Activated CD4-positive, alpha-beta T cell treated with anti-CD3 and anti-CD28 coated beads, Interleukin-2, amount 50 U/mL, for 48 hours (primary cell): ENCODE data around the gene SLC35F5.
"Not testable (repeated sequence)": the region's sequence is repeated elsewhere in the genome, so short reads cannot be mapped to it uniquely, and the experiment has no call there.

Experiments
- DNase-seq, 2 experiments: peaks; one replicate each; pipeline ENCODE4 v3.0.0-alpha.2; 2020

The SLC35F5 gene, protein sequence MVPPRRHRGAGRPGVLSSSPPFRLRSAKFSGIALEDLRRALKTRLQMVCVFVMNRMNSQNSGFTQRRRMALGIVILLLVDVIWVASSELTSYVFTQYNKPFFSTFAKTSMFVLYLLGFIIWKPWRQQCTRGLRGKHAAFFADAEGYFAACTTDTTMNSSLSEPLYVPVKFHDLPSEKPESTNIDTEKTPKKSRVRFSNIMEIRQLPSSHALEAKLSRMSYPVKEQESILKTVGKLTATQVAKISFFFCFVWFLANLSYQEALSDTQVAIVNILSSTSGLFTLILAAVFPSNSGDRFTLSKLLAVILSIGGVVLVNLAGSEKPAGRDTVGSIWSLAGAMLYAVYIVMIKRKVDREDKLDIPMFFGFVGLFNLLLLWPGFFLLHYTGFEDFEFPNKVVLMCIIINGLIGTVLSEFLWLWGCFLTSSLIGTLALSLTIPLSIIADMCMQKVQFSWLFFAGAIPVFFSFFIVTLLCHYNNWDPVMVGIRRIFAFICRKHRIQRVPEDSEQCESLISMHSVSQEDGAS

DNA sequence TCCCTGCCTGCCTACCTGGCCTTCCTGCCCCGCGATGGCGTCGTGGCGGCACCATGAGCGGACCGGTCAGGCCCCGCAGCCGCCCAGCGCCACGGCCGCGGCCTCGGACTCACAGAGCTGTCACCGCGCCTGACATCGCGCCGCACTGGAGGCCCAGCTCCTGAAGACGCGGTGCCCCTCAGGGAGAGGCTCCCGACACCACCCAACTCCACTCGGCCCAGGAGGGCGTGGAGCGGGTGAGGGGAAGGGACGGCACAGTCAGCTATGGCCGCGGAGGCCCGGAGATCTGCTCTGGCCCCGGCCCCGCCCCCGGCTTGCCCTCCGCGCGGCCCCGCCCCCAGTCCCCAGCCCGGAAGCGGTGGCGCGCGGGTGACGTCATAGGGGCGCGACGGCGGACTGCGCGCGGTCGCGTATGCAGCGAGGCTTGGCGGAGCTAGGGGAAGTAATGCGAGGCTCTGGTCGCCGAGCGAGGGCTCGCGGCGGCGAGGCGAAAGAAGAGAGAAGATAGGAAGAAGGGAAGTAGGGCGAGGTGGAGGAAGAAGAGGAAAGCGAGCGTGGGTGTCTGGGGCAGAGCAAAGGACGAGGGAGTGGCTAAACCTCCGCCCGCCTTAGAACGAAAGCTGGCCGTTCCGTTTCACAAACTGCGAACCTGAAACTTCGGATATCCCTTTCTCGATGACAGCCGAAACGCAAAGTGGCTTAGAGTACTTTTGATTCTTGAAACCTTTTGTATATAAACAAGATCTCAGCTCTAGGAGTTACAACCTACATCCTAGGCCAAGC lies at the start of gene SLC35F5:
SLC35F5 (minus strand) TSS at position 288 of the 783 bp plus-strand sequence; CDS start at position 55, 233 bp downstream.
- DNase-seq, result peak; percentile 92

GRCh38 chr2:113799375-113799774 lies 42.9 kb upstream of the SLC35F5 start:
- no peak for DNase-seq

DNA sequence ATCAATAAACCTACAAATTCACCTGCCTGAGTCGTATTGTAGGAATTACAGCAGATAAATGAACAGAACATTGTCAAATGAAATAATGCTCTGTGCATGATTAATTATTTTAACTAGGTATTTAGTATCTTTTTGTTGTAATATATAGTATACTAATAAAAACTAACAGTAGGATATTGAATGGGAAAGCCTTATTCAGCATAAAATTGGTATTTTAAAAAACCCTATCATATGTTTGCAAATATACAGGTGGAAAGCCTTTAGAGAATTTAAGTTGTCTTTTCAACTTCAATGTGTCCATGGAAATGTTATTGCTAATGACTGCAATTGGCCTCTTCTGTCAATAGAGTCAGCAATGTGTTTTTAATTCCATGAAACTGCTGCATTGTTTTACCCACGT lies 40.8 kb upstream of the SLC35F5 start:
- no peak for DNase-seq

DNA sequence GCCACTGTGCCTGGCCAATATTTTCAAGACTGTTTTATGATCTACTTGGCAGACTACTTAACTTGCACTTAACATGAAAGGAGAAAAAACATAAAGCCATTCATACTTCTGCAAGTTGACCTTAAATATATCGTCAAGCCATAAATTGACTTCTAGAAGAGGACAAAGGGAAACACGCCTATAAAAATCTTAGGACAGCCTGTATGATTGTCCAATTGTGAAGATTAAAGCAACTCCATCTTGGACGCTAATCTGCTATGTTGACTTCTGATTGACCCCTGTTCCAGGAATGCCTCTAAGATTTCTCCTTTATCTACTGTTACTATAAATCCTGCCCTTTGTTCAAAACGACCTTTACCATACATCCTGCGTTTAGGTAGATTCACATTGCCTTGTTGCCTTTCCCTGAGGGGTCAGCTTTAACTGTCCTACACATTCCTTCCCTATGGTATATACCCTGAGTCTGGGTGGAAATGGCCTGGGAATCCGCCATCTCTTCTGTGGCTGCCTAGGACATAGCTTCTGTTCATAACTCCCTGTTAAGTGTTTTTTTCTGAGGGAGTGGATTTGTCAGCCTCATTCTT lies 40.2 kb upstream of the SLC35F5 start:
- DNase-seq, result no peak

DNA sequence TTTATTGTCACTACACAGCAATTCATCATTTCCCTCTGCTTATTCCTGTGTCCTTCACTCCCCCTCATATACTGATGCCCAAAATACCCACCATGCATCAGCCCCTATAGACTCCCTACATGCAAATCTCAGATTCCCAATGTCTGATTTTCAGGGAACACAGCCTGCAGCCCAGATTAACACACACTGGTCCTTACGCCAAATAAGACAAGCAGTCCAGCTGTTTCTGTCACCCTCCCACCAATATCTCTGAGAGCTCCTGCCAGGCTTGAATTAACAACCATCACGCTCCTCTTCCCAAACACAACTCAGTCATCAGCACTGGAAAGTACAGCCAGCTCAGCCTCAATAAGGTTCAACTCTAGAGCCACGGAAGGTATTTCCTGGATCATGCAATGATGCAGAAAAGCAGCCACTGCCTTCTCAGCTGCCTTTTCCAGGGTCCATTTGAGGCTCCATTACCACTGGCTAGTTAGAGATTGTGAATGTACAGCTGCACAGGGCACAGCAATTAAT lies 39.0 kb upstream of the SLC35F5 start:
- no peak for DNase-seq

DNA sequence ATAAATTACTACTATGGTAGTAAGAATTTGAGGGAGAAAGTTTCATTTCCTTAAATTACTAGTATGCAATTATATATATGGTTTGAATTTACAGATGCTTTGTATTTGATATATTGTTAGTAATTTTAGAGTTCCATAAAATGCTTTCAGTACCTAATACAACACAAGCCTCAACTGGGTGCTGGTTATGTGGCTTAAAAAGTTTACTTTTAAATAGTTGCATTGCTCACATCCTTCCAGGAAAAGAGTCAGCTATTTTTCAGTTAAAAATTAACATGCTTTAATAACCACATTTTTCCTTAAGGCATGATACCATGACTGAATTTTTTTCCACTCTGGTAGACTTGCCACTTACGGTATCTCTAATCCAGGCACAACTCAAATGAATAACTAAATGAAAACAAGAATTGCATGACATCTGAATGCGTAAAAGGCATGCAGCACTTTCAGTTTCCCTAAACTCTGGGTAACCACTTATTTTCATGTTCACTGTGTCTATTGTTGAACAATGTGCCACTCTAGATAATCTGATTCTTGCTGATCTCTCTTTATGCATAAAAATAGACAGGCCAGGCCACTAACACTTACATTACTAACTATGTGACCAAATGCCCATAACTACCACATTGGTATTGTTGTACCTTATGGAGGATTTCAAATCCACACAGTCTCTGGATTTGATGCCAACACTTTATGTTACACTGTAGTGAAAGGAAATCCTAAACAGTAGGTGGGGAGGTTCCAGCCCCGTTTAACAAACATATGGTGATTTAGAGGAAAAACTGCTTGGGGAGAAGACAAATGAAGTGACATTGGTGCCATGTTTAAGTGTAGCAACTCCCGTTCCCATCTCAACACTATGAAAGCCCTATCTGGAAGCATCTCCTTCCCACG lies 35.5 kb upstream of the SLC35F5 start:
- no peak for DNase-seq

- no peak for DNase-seq
Measured at GRCh38 chr2:113784823-113785744, 28.6 kb upstream of the SLC35F5 start.

DNA sequence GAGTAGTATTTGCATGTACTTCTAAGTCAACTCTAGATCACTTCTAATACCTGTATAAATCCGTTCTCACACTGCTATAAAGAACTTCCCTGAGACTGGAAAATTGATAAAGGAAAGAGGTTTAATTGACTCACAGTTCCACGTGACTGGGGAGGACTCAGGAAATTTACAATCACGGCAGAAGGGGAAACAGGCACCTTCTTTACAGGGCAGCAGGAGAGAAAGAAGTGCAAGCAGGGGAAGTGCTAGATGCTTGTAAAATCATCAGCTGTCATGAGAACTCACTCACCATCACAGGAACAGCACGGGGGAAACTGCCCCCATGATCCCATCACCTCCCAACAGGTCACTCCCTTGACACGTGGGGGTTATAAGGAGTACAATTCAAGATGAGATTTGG lies 24.0 kb upstream of the SLC35F5 start:
- DNase-seq, result no peak

DNA sequence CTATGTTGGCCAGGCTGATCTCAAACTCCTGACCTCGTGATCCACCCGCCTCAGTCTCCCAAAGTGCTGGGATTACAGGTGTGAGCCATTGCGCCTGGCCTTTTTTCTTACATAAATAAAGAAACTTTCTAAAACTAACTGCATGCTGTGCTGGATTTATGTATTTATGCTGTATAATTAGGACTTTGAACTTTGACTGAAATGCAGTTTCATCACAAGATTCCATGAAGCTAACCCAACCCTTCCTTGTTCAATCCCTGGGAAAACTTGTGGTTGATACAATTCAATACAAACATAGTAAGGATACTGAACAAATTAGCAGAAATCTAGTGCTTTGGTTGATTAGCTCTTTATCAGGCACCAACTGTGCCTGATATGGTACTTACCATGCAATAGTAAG lies 20.9 kb upstream of the SLC35F5 start:
- no peak for DNase-seq

DNA sequence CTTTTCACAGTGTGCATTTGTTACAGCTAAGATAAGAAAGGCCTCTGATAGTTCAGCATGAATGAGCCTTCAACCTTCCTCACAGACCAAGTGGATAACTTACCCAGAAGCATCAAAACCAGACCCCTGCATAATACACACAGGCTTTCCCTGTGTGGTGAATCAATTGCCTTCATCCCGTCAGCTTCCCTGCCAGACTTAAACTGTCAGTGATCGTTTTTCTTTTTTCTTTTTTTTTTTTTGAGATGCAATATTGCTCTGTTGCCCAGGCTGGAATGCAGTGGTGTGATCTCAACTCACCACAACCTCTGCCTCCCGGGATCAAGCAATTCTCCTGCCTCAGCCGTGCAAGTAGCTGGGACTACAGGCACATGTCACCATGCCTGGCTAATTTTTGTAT lies 20.5 kb upstream of the SLC35F5 start:
- no peak for DNase-seq

DNA sequence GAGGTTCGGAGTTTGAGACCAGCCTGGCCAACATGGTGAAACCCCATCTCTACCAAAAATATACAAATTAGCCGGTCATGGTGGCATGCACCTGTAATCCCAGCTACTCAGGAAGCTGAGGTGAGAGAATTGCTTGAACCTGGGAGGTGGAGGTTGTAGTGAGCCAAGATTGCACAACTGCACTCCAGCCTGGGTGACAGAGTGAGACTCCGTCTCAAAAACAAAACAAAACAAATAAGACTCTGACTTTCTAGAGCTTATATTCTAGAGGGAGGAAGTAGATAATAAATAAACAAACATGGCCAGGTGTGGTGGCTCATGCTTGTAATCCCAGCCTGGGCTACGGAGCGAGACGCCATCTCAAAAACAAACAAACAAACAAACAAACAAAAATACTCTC lies 18.2 kb upstream of the SLC35F5 start:
- DNase-seq, result not testable (repeated sequence)

- DNase-seq, result no peak
Measured at GRCh38 chr2:113770929-113771328, 14.5 kb upstream of the SLC35F5 start.

DNA sequence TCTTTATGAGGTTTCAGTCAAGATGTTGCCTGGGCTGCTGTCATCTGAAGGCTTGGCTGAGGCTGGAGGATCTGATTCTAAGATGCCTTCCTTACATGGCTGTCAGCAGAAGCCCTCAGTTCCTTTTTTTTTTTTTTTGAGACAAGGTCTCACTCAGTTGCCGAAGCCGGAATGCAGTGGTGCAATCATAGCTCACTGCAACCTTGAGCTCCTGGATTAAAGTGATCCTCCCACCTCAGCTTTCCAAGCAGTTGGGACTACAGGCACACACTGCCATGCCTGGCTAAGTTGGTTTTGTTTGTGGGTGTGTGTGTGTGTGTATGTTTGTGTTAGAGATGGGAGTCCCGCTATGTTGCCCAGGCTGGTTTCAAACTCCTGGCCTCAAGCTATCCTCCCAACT lies 13.1 kb upstream of the SLC35F5 start:
- DNase-seq, result no peak

DNA sequence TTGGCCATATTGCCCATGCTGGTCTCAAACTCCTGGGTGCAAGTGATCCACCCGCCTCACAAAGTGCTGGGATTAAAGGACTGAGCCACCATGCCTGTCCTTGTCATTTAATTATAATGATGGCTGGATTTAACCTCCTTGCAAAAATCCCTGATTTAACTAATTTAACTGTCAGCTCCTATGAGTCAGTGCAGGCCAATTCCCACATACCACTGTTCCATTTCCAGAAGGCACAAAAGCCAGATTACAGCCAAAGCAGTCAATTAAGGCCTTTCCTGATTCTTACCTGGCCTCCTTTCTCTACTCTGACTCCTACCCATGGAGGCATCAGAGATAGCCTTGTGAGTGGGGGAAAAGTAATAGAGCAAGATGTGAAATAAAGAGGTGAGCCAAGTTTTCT lies 12.3 kb upstream of the SLC35F5 start:
- no peak for DNase-seq

DNA sequence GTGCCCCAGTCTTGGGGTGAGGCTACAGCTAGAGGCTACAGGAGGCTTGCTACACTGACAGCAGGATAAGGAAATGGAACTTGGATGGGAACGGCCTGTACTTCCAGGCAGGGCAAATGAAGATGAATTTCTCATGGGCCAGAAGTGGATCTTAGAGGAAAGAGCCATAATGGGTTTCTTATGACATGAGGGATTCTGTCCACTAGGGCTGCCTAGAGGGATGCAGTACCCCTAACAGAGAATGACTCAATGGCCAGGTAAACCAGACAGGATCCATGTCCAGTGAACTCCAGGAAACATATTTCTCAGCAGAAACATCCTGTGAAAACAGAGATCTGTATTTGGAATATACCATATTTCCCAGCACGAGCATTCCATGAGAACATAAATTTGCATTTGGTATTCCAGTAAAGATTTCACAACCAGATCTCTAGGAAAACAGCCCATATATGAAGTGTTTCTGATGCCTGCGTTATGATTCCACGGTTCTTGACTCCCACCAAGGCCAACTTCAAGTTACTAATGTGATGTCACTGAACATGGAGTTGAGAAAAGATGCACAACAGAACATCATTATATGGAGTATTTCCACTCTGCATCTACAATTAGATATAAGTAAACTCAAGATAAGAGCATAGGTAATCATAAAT lies 11.5 kb upstream of the SLC35F5 start:
- no peak for DNase-seq

- DNase-seq, result no peak
Measured at GRCh38 chr2:113765276-113765675, 8.8 kb upstream of the SLC35F5 start.

- no peak for DNase-seq
Measured at GRCh38 chr2:113762377-113763118, 6.1 kb upstream of the SLC35F5 start.

- no peak for DNase-seq
Measured at GRCh38 chr2:113760400-113760799, 4.0 kb upstream of the SLC35F5 start.

DNA sequence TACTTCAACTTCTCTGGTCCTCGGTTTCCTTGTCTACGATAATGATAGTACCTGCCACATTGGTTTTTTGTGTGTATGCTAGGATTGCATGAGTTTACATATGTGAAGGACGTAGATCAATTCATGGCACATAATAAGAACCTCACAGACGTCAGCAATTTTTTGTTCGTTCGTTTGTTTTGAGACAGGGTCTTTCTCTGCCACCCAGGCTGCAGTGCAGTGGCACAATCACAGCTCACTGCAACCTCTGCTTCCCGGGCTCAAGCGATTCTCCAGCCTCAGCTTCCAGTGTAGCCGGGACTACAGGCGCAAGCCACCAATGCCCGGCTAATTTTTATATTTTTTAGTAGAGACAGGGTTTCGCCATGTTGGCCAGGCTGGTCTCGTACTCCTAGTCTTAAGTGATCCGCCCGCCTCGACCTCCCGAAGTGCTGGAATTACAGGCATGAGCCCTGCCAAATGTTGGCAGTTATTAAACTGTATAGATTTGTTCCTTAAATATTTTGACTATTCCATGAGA lies 756 bp upstream of the SLC35F5 start:
- peak; percentile 2 to 8 for DNase-seq
